ENCODE data around the gene ACTR1A. TPM values are rescaled to one million over a fixed set of nuclear protein-coding genes. Genes with fewer than 3 reads are reported as not detected.

Gene ACTR1A
- total and polyA plus RNA-seq, 9 of the 15 experiments (the other 6 are each of a cell fraction or from before 2014, with no cell fraction given): 36.3 to 77.2 (median 49.6) TPM

GRCh38 chr10:102461187-102462054 is 41.1 kb downstream of the ACTR1A start (continued):
- TF ChIP-seq ELK1 (CRISPR knock-in tag; IDR thresholded peaks at IDR 0.05): no peak
- no peak for TF ChIP-seq RNF219 (CRISPR knock-in tag; IDR thresholded peaks at IDR 0.05)
- no peak for TF ChIP-seq HES1 (IDR thresholded peaks at IDR 0.05; ENCODE audit: low read depth)
- TF ChIP-seq ZBTB26 (CRISPR knock-in tag; IDR thresholded peaks at IDR 0.05): no peak
- TF ChIP-seq TGIF2 (CRISPR knock-in tag; IDR thresholded peaks at IDR 0.05): no peak
- peak; percentile 71 for TF ChIP-seq CREM (IDR thresholded peaks at IDR 0.05; ENCODE audit: low read depth)
- no peak for TF ChIP-seq GATAD2B (IDR thresholded peaks at IDR 0.05; ENCODE audit: borderline replicate concordance)
- peak; percentile 63 for TF ChIP-seq NFYB (IDR thresholded peaks at IDR 0.05; ENCODE audit: extremely low read depth, insufficient read length)
- peak; percentile 55; the same call in 1 of the 2 replicates for TF ChIP-seq POLR2A (conservative IDR thresholded peaks at IDR 0.05)
- peak; percentile 40 for TF ChIP-seq ZFX (CRISPR knock-in tag; IDR thresholded peaks at IDR 0.05)
- no peak for TF ChIP-seq ZNF778 (CRISPR knock-in tag; IDR thresholded peaks at IDR 0.05)
- TF ChIP-seq FOS (IDR thresholded peaks at IDR 0.05; ENCODE audit: extremely low read depth, insufficient read length): peak; percentile 11
- TF ChIP-seq ZNF140 (CRISPR knock-in tag; IDR thresholded peaks at IDR 0.05): no peak
- 0 out of 2 replicates have a peak, but pooled peaks have one; percentile 30 for TF ChIP-seq MYC (IDR thresholded peaks at IDR 0.05; ENCODE audit: low read depth, low read length)
- TF ChIP-seq MYC (CRISPR knock-in tag; IDR thresholded peaks at IDR 0.05; ENCODE audit: borderline replicate concordance, low read depth): no peak
- no peak for TF ChIP-seq ZNF121 (CRISPR knock-in tag; conservative IDR thresholded peaks at IDR 0.05)
- TF ChIP-seq USF1 (CRISPR knock-in tag; IDR thresholded peaks at IDR 0.05): peak; percentile 94
- TF ChIP-seq ZNF436 (CRISPR knock-in tag; IDR thresholded peaks at IDR 0.05): no peak
- peak; percentile 67 to 73; a peak in 3 of 4 replicates for TF ChIP-seq MNT (conservative IDR thresholded peaks at IDR 0.05)
- no peak for TF ChIP-seq POLR3A (IDR thresholded peaks at IDR 0.05; ENCODE audit: borderline replicate concordance, extremely low read depth, insufficient read depth, insufficient read length)
